HepG2 (cell line): Measurements from ENCODE around the gene CHCHD6. TPM values are rescaled to one million over a fixed set of nuclear protein-coding genes. Genes with fewer than 3 reads are reported as not detected.
A peak's percentile ranks its signal among the peaks of the same experiment; 100 is the strongest.

Experiments used
- BHLHE40 ChIP-seq: IDR thresholded peaks from 2 replicates; pipeline ENCODE4 v1.6.1; 2011; ENCODE audit warnings: low read length, improper control_type of control experiment
- CBFB ChIP-seq: sonication (generic); formaldehyde crosslinking; IDR thresholded peaks from 2 replicates; pipeline ENCODE4 v1.4.0; 2020; ENCODE audit warnings: missing genetic modification reagents
- CCAR2 ChIP-seq: fragments of 200-400 bp; formaldehyde crosslinking; optimal IDR thresholded peaks from 2 replicates; pipeline ENCODE3; 2018; ENCODE audit warnings: low read depth, mild to moderate bottlenecking, low read length, moderate library complexity
- DMTF1 ChIP-seq: sonication (generic); formaldehyde crosslinking; IDR thresholded peaks from 2 replicates; pipeline ENCODE4 v1.4.0; 2020; ENCODE audit warnings: mild to moderate bottlenecking, missing genetic modification reagents
- ISL2 ChIP-seq: sonication (generic); formaldehyde crosslinking; IDR thresholded peaks from 2 replicates; pipeline ENCODE4 v1.5.0; 2020; ENCODE audit warnings: missing genetic modification reagents
- MATR3 ChIP-seq: sonication (generic); formaldehyde crosslinking; IDR thresholded peaks from 2 replicates; pipeline ENCODE4 v1.4.0; 2020; ENCODE audit warnings: missing genetic modification reagents
- POGK ChIP-seq: sonication (generic); formaldehyde crosslinking; conservative IDR thresholded peaks from 2 replicates; pipeline ENCODE4 v1.8.0; 2022; ENCODE audit warnings: mild to moderate bottlenecking, moderate library complexity, missing genetic modification reagents
- PTBP1 ChIP-seq: fragments of 200-400 bp; formaldehyde crosslinking; IDR thresholded peaks from 2 replicates; pipeline ENCODE4 v1.6.1; 2018; ENCODE audit warnings: low read length, low read depth; ENCODE audit not compliant: poor library complexity, severe bottlenecking
- ZBTB33 ChIP-seq: sonication (generic); formaldehyde crosslinking; IDR thresholded peaks from 2 replicates; pipeline ENCODE4 v1.4.0; 2020; ENCODE audit warnings: missing genetic modification reagents
- ZFP62 ChIP-seq: sonication (generic); formaldehyde crosslinking; IDR thresholded peaks from 2 replicates; pipeline ENCODE4 v1.4.0; 2020; ENCODE audit warnings: missing genetic modification reagents
- ZNF580 ChIP-seq: IDR thresholded peaks from 2 replicates; pipeline ENCODE4 v1.6.1; 2016; ENCODE audit warnings: low read depth, borderline replicate concordance
- ZNF609 ChIP-seq: sonication (generic); formaldehyde crosslinking; IDR thresholded peaks from 2 replicates; pipeline ENCODE4 v1.4.0; 2020; ENCODE audit warnings: mild to moderate bottlenecking, missing genetic modification reagents, borderline replicate concordance
- ZNF724P ChIP-seq: sonication (generic); formaldehyde crosslinking; IDR thresholded peaks from 2 replicates; pipeline ENCODE4 v1.8.0; 2022; ENCODE audit warnings: missing genetic modification reagents, borderline replicate concordance
- polyA plus RNA-seq, 8 experiments: library from polyadenylated mRNA; depleted of rRNA in 3 of 8; stranded (reverse) in 7 of 8; unstranded in 1 of 8; fragments of >200 nt; fragmentation: Illumina TruSeq in 4 of 8; extraction: Trizol in 4 of 8; gene quantifications; 2 replicates each; pipeline versions ENCODE4 v1.2.1 to v1.2.3, GENCODE V29; 2011 to 2016; ENCODE audit warnings: low read depth in 4 of 8, missing spikeins in 1 of 8, mixed read lengths in 1 of 8; ENCODE audit not compliant: insufficient read depth in 1 of 8
- total RNA-seq, 5 experiments: library from RNA; depleted of rRNA; stranded (reverse); fragments of >200 nt; fragmentation: Illumina TruSeq; extraction: Trizol; gene quantifications; 2 replicates each; pipeline ENCODE4 v1.2.3, GENCODE V29; 2016; ENCODE audit warnings: low read depth in 1 of 5

The CHCHD6 gene
- total and polyA plus RNA-seq, 2 of the 13 experiments (the other 11 are each of a cell fraction or from before 2014, with no cell fraction given): 20.3 to 20.8 TPM

GRCh38 chr3:126654571-126655383 is 49.3 kb upstream of the CHCHD6 start, which contains the start of gene TXNRD3 (continued):
- 0 out of 2 replicates have a peak, but pooled peaks have one; percentile 45 for TF ChIP-seq POGK (CRISPR knock-in tag)
- no peak for TF ChIP-seq ZNF609 (CRISPR knock-in tag)
- TF ChIP-seq DMTF1 (CRISPR knock-in tag): no peak
- TF ChIP-seq ZNF580 (CRISPR knock-in tag): no peak
- TF ChIP-seq ZNF724P: no peak
- TF ChIP-seq CCAR2: no peak
- no peak for TF ChIP-seq ISL2 (CRISPR knock-in tag)
- TF ChIP-seq CBFB (CRISPR knock-in tag): no peak
- no peak; the same call in 1 of the 2 replicates for TF ChIP-seq ZBTB33 (CRISPR knock-in tag)
- no peak for TF ChIP-seq MATR3 (CRISPR knock-in tag)
- no peak for TF ChIP-seq BHLHE40
- no peak for TF ChIP-seq PTBP1
- TF ChIP-seq ZFP62 (CRISPR knock-in tag): no peak
